HG02623 (cell line): ENCODE measurements around the gene PRKN.

Experiments used
- ATAC-seq: cut with Tn5 transposase; IDR thresholded peaks from one replicate; pipeline ENCODE4 v1.9.1; 2021; ENCODE audit warnings: moderate library complexity; ENCODE audit not compliant: unreplicated experiment

PRKN gene

GRCh38 chr6:162336359-162336758 lies 391.2 kb downstream of the PRKN start:
- no peak for ATAC-seq

GRCh38 chr6:162332365-162332764 lies 395.2 kb downstream of the PRKN start:
- ATAC-seq = no peak

GRCh38 chr6:162331911-162332310 lies 395.7 kb downstream of the PRKN start:
- no peak for ATAC-seq

- no peak for ATAC-seq
These were observed 401.7 kb downstream of the PRKN start for GRCh38 chr6:162325826-162326225.

- no peak for ATAC-seq
These were observed 402.5 kb downstream of the PRKN start for GRCh38 chr6:162325051-162325450.

- no peak for ATAC-seq
These were observed 412.3 kb downstream of the PRKN start for GRCh38 chr6:162315291-162315690.

GRCh38 chr6:162313922-162314660 lies 413.5 kb downstream of the PRKN start:
- no peak for ATAC-seq

- no peak for ATAC-seq
These were observed 419.7 kb downstream of the PRKN start for GRCh38 chr6:162307865-162308264.

GRCh38 chr6:162306616-162307015 lies 420.9 kb downstream of the PRKN start:
- no peak for ATAC-seq

- no peak for ATAC-seq
These were observed 426.4 kb downstream of the PRKN start for GRCh38 chr6:162301128-162301527.

- ATAC-seq = no peak
These were observed 433.5 kb downstream of the PRKN start for GRCh38 chr6:162294029-162294428.

GRCh38 chr6:162292915-162293314 lies 434.7 kb downstream of the PRKN start:
- ATAC-seq = no peak

GRCh38 chr6:162290846-162291465 lies 436.6 kb downstream of the PRKN start:
- ATAC-seq = no peak

- no peak for ATAC-seq
These were observed 437.6 kb downstream of the PRKN start for GRCh38 chr6:162289972-162290371.

- no peak for ATAC-seq
These were observed 453.6 kb downstream of the PRKN start for GRCh38 chr6:162273986-162274385.

GRCh38 chr6:162271922-162272321 lies 455.6 kb downstream of the PRKN start:
- no peak for ATAC-seq

- ATAC-seq = no peak
These were observed 456.6 kb downstream of the PRKN start for GRCh38 chr6:162270966-162271365.

- ATAC-seq = no peak
These were observed 459.9 kb downstream of the PRKN start for GRCh38 chr6:162267641-162268040.

GRCh38 chr6:162267126-162267525 lies 460.4 kb downstream of the PRKN start:
- no peak for ATAC-seq

GRCh38 chr6:162264581-162264980 lies 463.0 kb downstream of the PRKN start:
- ATAC-seq = no peak

GRCh38 chr6:162262466-162263196 lies 464.9 kb downstream of the PRKN start:
- no peak for ATAC-seq

- no peak for ATAC-seq
These were observed 466.0 kb downstream of the PRKN start for GRCh38 chr6:162261598-162261997.
